GM12873 (cell line): ENCODE data around the gene PRELID2.

ENCODE experiments used
- CTCF ChIP-seq: IDR thresholded peaks from 2 replicates; pipeline ENCODE4 v1.5.1; 2012; ENCODE audit warnings: low read depth, mild to moderate bottlenecking, moderate library complexity, low read length, control low read depth; ENCODE audit not compliant: insufficient read depth; ENCODE audit errors: missing control alignments

PRELID2 gene

GRCh38 chr5:145803112-145804004 is 31.8 kb downstream of the PRELID2 start:
- TF ChIP-seq CTCF = no peak

- TF ChIP-seq CTCF = no peak
Measured at GRCh38 chr5:145801195-145801594, 33.9 kb downstream of the PRELID2 start.

- TF ChIP-seq CTCF = no peak
Measured at GRCh38 chr5:145800181-145800580, 35.0 kb downstream of the PRELID2 start.

GRCh38 chr5:145797336-145797735 is 37.8 kb downstream of the PRELID2 start:
- no peak for TF ChIP-seq CTCF

GRCh38 chr5:145796318-145796717 is 38.8 kb downstream of the PRELID2 start:
- no peak for TF ChIP-seq CTCF

- no peak for TF ChIP-seq CTCF
Measured at GRCh38 chr5:145793574-145793973, 41.6 kb downstream of the PRELID2 start.

- no peak for TF ChIP-seq CTCF
Measured at GRCh38 chr5:145792840-145793239, 42.3 kb downstream of the PRELID2 start.
